HepG2 (cell line): ENCODE data around the gene FCN3. TPM values are rescaled to one million over a fixed set of nuclear protein-coding genes. Genes with fewer than 3 reads are reported as not detected.

Experiments
- ARID4A ChIP-seq: sonication (generic); formaldehyde crosslinking; IDR thresholded peaks from 2 replicates; pipeline ENCODE4 v1.5.0; 2020; ENCODE audit warnings: mild to moderate bottlenecking, missing genetic modification reagents, borderline replicate concordance
- ATF2 ChIP-seq: sonication (generic); formaldehyde crosslinking; IDR thresholded peaks from 2 replicates; pipeline ENCODE4 v1.4.0; 2020; ENCODE audit warnings: missing genetic modification reagents
- ATF7 ChIP-seq, 2 experiments: fragments of 450-650 bp in 1 of 2; sonication (generic) in 1 of 2; formaldehyde crosslinking in 1 of 2; IDR thresholded peaks; 2 replicates each; pipeline versions ENCODE4 v1.4.0 to v1.6.1; 2016 to 2020; ENCODE audit warnings: antibody characterized with exemption in 1 of 2, mild to moderate bottlenecking in 1 of 2, missing genetic modification reagents in 1 of 2
- BORCS8-MEF2B ChIP-seq: sonication (generic); formaldehyde crosslinking; IDR thresholded peaks from 2 replicates; pipeline ENCODE4 v1.8.0; 2022; ENCODE audit warnings: mild to moderate bottlenecking, missing genetic modification reagents
- FIP1L1 ChIP-seq: fragments of 200-400 bp; formaldehyde crosslinking; IDR thresholded peaks from 2 replicates; pipeline ENCODE4 v1.6.1; 2018; ENCODE audit warnings: low read depth, mild to moderate bottlenecking, low read length, moderate library complexity, borderline replicate concordance; ENCODE audit not compliant: insufficient read depth
- GLMP ChIP-seq: sonication (generic); formaldehyde crosslinking; IDR thresholded peaks from 2 replicates; pipeline ENCODE4 v1.9.0; 2021; ENCODE audit warnings: missing genetic modification reagents, mild to moderate bottlenecking, borderline replicate concordance
- GPBP1L1 ChIP-seq: sonication (generic); formaldehyde crosslinking; IDR thresholded peaks from 2 replicates; pipeline ENCODE4 v1.5.0; 2020; ENCODE audit warnings: mild to moderate bottlenecking, missing genetic modification reagents
- HIC2 ChIP-seq: sonication (generic); formaldehyde crosslinking; IDR thresholded peaks from 2 replicates; pipeline ENCODE4 v1.9.0; 2022; ENCODE audit warnings: low read depth, missing genetic modification reagents
- HMG20B ChIP-seq: conservative IDR thresholded peaks from 2 replicates; pipeline ENCODE4 v1.6.1; 2016; ENCODE audit warnings: missing genetic modification reagents, missing compliant biosample characterization
- HMGA1 ChIP-seq: sonication (generic); formaldehyde crosslinking; conservative IDR thresholded peaks from 2 replicates; pipeline ENCODE4 v1.4.0; 2020; ENCODE audit warnings: missing genetic modification reagents
- MIER2 ChIP-seq: IDR thresholded peaks from 2 replicates; pipeline ENCODE4 v1.6.1; 2016; ENCODE audit warnings: missing biosample characterization, missing genetic modification reagents
- MLLT10 ChIP-seq: sonication (generic); formaldehyde crosslinking; IDR thresholded peaks from 2 replicates; pipeline ENCODE4 v1.4.0; 2020; ENCODE audit warnings: missing genetic modification reagents
- NAIF1 ChIP-seq: sonication (generic); formaldehyde crosslinking; IDR thresholded peaks from 2 replicates; pipeline ENCODE4 v1.5.0; 2020; ENCODE audit warnings: mild to moderate bottlenecking, missing genetic modification reagents, borderline replicate concordance
- PCBP2 ChIP-seq: fragments of 200-400 bp; formaldehyde crosslinking; optimal IDR thresholded peaks from 2 replicates; pipeline ENCODE3; 2018; ENCODE audit warnings: low read length, low read depth; ENCODE audit not compliant: poor library complexity, severe bottlenecking
- ZFP82 ChIP-seq: sonication (generic); formaldehyde crosslinking; IDR thresholded peaks from 2 replicates; pipeline ENCODE4 v1.5.1; 2020; ENCODE audit warnings: mild to moderate bottlenecking, missing genetic modification reagents, borderline replicate concordance
- ZMYM2 ChIP-seq: sonication (generic); formaldehyde crosslinking; IDR thresholded peaks from 2 replicates; pipeline ENCODE4 v1.8.0; 2022; ENCODE audit warnings: mild to moderate bottlenecking, missing genetic modification reagents
- ZNF235 ChIP-seq: sonication (generic); formaldehyde crosslinking; IDR thresholded peaks from 2 replicates; pipeline ENCODE4 v1.8.1; 2023; ENCODE audit warnings: mild to moderate bottlenecking, missing genetic modification reagents, borderline replicate concordance
- polyA plus RNA-seq, 8 experiments: library from polyadenylated mRNA; depleted of rRNA in 3 of 8; stranded (reverse) in 7 of 8; unstranded in 1 of 8; fragments of >200 nt; fragmentation: Illumina TruSeq in 4 of 8; extraction: Trizol in 4 of 8; gene quantifications; 2 replicates each; pipeline versions ENCODE4 v1.2.1 to v1.2.3, GENCODE V29; 2011 to 2016; ENCODE audit warnings: low read depth in 4 of 8, missing spikeins in 1 of 8, mixed read lengths in 1 of 8; ENCODE audit not compliant: insufficient read depth in 1 of 8
- total RNA-seq, 5 experiments: library from RNA; depleted of rRNA; stranded (reverse); fragments of >200 nt; fragmentation: Illumina TruSeq; extraction: Trizol; gene quantifications; 2 replicates each; pipeline ENCODE4 v1.2.3, GENCODE V29; 2016; ENCODE audit warnings: low read depth in 1 of 5

The FCN3 gene
- total and polyA plus RNA-seq, 2 of the 13 experiments (the other 11 are each of a cell fraction or from before 2014, with no cell fraction given), result not detected

GRCh38 chr1:27341525-27342252 lies 32.9 kb downstream of the FCN3 start, which contains the start of gene SYTL1 (continued):
- TF ChIP-seq NAIF1 (CRISPR knock-in tag), result no peak
- TF ChIP-seq ARID4A, result no peak; the same call in 1 of the 2 replicates
- no peak for TF ChIP-seq HMGA1 (CRISPR knock-in tag)
- no peak for TF ChIP-seq BORCS8-MEF2B (CRISPR knock-in tag)
- no peak for TF ChIP-seq ZNF235 (CRISPR knock-in tag)
- TF ChIP-seq GPBP1L1 (CRISPR knock-in tag), result no peak
- no peak for TF ChIP-seq MLLT10 (CRISPR knock-in tag)
- peak; percentile 16 for TF ChIP-seq HIC2 (CRISPR knock-in tag)
- TF ChIP-seq MIER2, result no peak
- TF ChIP-seq GLMP, result no peak
- TF ChIP-seq FIP1L1, result no peak
- TF ChIP-seq ZMYM2 (CRISPR knock-in tag), result no peak
- TF ChIP-seq ATF7 (IDR thresholded peaks at IDR 0.05), result no peak
- no peak for TF ChIP-seq ATF7 (CRISPR knock-in tag; IDR thresholded peaks at IDR 0.05)
- no peak for TF ChIP-seq PCBP2
- no peak for TF ChIP-seq HMG20B (CRISPR knock-in tag)
- no peak for TF ChIP-seq ZFP82
- peak; percentile 41; the same call in 1 of the 2 replicates for TF ChIP-seq ATF2 (CRISPR knock-in tag)
